IPS-20b (cell line): Measurements from ENCODE around the gene MACROD2.

Source experiments
- H3K27ac ChIP-seq: one replicate; pipeline ENCODE4 v1.5.1; 2013; ENCODE audit warnings: low read length
- H3K27me3 ChIP-seq: 2 replicates; pipeline ENCODE4 v1.6.1; 2013; ENCODE audit warnings: mild to moderate bottlenecking, low read length, inconsistent platforms; ENCODE audit not compliant: insufficient read depth
- H3K36me3 ChIP-seq: 2 replicates; pipeline ENCODE4 v1.6.1; 2013; ENCODE audit warnings: low read depth, mild to moderate bottlenecking, inconsistent platforms, low read length, moderate library complexity; ENCODE audit not compliant: insufficient read depth
- H3K4me1 ChIP-seq: 2 replicates; pipeline ENCODE4 v1.6.1; 2013; ENCODE audit warnings: mild to moderate bottlenecking, control low read depth, inconsistent platforms, low read length, moderate library complexity; ENCODE audit not compliant: insufficient read depth
- H3K4me3 ChIP-seq: 2 replicates; pipeline ENCODE4 v1.5.1; 2013; ENCODE audit warnings: mild to moderate bottlenecking, low read length, inconsistent platforms
- H3K9ac ChIP-seq: 2 replicates; pipeline ENCODE4 v1.6.1; 2013; ENCODE audit warnings: low read depth, mild to moderate bottlenecking, inconsistent platforms, low read length, moderate library complexity
- H3K9me3 ChIP-seq: 2 replicates; pipeline ENCODE4 v1.6.1; 2013; ENCODE audit warnings: mild to moderate bottlenecking, low read depth, low read length, inconsistent platforms; ENCODE audit not compliant: insufficient read depth

The MACROD2 gene

GRCh38 chr20:15832512-15832911 is 1837.2 kb downstream of the MACROD2 start:
- no peaks in the 10 kb centered on the region for H3K9me3 ChIP-seq
- H3K4me3 ChIP-seq = no peak overlapping the region
- H3K27me3 ChIP-seq = no peaks in the 10 kb centered on the region
- no peaks in the 10 kb centered on the region for H3K36me3 ChIP-seq
- peaks cover 1% of the 10 kb centered on the region; the same call in 1 of the 2 replicates for H3K4me1 ChIP-seq
- no peak overlapping the region for H3K27ac ChIP-seq
- H3K9ac ChIP-seq = no peak overlapping the region

- Histone ChIP-seq H3K9ac (no peak overlapping the region), H3K27ac (no peak overlapping the region), H3K36me3 (no peaks in the 10 kb centered on the region)
Measured at GRCh38 chr20:15834857-15835256, 1839.5 kb downstream of the MACROD2 start.

GRCh38 chr20:15835811-15836210 is 1840.5 kb downstream of the MACROD2 start:
- no peak overlapping the region for H3K9ac ChIP-seq
- no peaks in the 10 kb centered on the region for H3K9me3 ChIP-seq
- H3K27me3 ChIP-seq = no peaks in the 10 kb centered on the region
- no peak overlapping the region for H3K27ac ChIP-seq
- H3K36me3 ChIP-seq = no peaks in the 10 kb centered on the region
- H3K4me1 ChIP-seq = no peaks in the 10 kb centered on the region
- no peak overlapping the region for H3K4me3 ChIP-seq

More at GRCh38 chr20:15834857-15835256, 1839.5 kb downstream of the MACROD2 start:
- Histone ChIP-seq H3K9me3 (no peaks in the 10 kb centered on the region), H3K4me1 (no peaks in the 10 kb centered on the region), H3K4me3 (no peak overlapping the region), H3K27me3 (no peaks in the 10 kb centered on the region)

GRCh38 chr20:15836634-15837033 is 1841.3 kb downstream of the MACROD2 start:
- no peaks in the 10 kb centered on the region for H3K36me3 ChIP-seq
- no peak overlapping the region for H3K27ac ChIP-seq
- no peak overlapping the region for H3K4me3 ChIP-seq
- no peaks in the 10 kb centered on the region for H3K4me1 ChIP-seq
- no peak overlapping the region for H3K9ac ChIP-seq
- H3K27me3 ChIP-seq = no peaks in the 10 kb centered on the region
- no peaks in the 10 kb centered on the region for H3K9me3 ChIP-seq

GRCh38 chr20:15837563-15837962 is 1842.2 kb downstream of the MACROD2 start:
- Histone ChIP-seq H3K4me1 (no peaks in the 10 kb centered on the region), H3K9ac (no peak overlapping the region), H3K9me3 (no peaks in the 10 kb centered on the region), H3K27me3 (no peaks in the 10 kb centered on the region), H3K4me3 (no peak overlapping the region), H3K36me3 (no peaks in the 10 kb centered on the region), H3K27ac (no peak overlapping the region)

DNA sequence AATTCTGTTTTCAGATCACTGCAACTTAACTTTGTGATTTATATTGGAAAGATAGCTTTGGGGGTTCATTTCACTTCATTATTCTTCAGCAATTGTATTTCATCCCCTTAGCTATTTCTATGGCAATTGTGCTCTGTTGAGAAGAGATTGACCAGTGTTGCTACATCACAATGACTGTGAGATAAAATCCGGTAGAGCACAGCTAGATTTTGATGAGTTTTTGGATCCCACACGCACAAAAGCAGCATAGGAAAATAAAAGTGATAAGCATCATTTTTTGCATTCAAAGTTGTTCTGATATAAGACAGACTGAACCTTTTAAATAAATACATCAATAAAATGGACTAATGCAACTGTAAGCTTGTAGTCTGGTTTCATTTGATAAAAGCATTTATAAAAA is 1843.2 kb downstream of the MACROD2 start:
- Histone ChIP-seq H3K36me3 (no peaks in the 10 kb centered on the region), H3K9ac (no peak overlapping the region), H3K4me3 (no peak overlapping the region), H3K9me3 (no peaks in the 10 kb centered on the region), H3K27ac (no peak overlapping the region), H3K27me3 (no peaks in the 10 kb centered on the region), H3K4me1 (no peaks in the 10 kb centered on the region)

- Histone ChIP-seq H3K27me3 (no peaks in the 10 kb centered on the region), H3K4me3 (no peak overlapping the region), H3K9me3 (no peaks in the 10 kb centered on the region)
Measured at GRCh38 chr20:15840636-15841301, 1845.5 kb downstream of the MACROD2 start.

GRCh38 chr20:15842872-15843271 is 1847.6 kb downstream of the MACROD2 start:
- Histone ChIP-seq H3K4me1 (no peaks in the 10 kb centered on the region), H3K9me3 (no peaks in the 10 kb centered on the region), H3K4me3 (no peak overlapping the region), H3K27me3 (no peaks in the 10 kb centered on the region), H3K27ac (no peak overlapping the region), H3K9ac (no peak overlapping the region), H3K36me3 (no peaks in the 10 kb centered on the region)

More at GRCh38 chr20:15840636-15841301, 1845.5 kb downstream of the MACROD2 start:
- Histone ChIP-seq H3K4me1 (no peaks in the 10 kb centered on the region), H3K27ac (no peak overlapping the region), H3K9ac (no peak overlapping the region), H3K36me3 (no peaks in the 10 kb centered on the region)

GRCh38 chr20:15843777-15844176 is 1848.5 kb downstream of the MACROD2 start:
- Histone ChIP-seq H3K9me3 (no peaks in the 10 kb centered on the region), H3K27ac (no peak overlapping the region), H3K27me3 (no peaks in the 10 kb centered on the region), H3K4me1 (no peaks in the 10 kb centered on the region), H3K4me3 (no peak overlapping the region), H3K36me3 (no peaks in the 10 kb centered on the region), H3K9ac (no peak overlapping the region)

- H3K4me1 ChIP-seq = no peaks in the 10 kb centered on the region
- H3K4me3 ChIP-seq = no peak overlapping the region
- no peak overlapping the region for H3K27ac ChIP-seq
- H3K27me3 ChIP-seq = no peaks in the 10 kb centered on the region
- H3K9ac ChIP-seq = no peak overlapping the region
- H3K9me3 ChIP-seq = no peaks in the 10 kb centered on the region
- no peaks in the 10 kb centered on the region for H3K36me3 ChIP-seq
Measured at GRCh38 chr20:15847196-15847784, 1852.0 kb downstream of the MACROD2 start.

DNA sequence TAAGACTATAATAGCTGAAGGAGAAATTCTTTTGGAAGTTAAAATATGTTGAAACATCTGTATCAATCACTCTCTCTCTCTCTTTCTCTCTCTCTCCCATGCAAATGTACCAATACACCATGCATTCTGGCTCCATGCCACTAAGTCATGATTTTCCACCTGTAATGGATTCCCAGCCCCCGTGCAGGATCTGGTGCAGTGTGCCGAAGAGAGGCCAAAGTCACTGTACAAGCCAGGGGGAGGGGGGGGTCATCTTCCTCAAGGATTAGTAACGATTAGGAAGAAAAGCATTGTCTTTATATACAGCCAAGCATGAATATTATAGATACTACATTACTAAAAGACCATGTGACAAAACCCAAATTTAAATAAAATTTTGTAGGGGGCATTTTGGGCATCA is 1852.8 kb downstream of the MACROD2 start:
- Histone ChIP-seq H3K4me1 (no peaks in the 10 kb centered on the region), H3K36me3 (no peaks in the 10 kb centered on the region), H3K27me3 (no peaks in the 10 kb centered on the region), H3K27ac (no peak overlapping the region), H3K9me3 (no peaks in the 10 kb centered on the region), H3K9ac (no peak overlapping the region), H3K4me3 (no peak overlapping the region)

- H3K27me3 ChIP-seq = no peaks in the 10 kb centered on the region
- no peak overlapping the region for H3K4me3 ChIP-seq
- no peak overlapping the region for H3K9ac ChIP-seq
- no peak overlapping the region for H3K27ac ChIP-seq
- H3K9me3 ChIP-seq = no peaks in the 10 kb centered on the region
- no peaks in the 10 kb centered on the region for H3K4me1 ChIP-seq
- no peaks in the 10 kb centered on the region for H3K36me3 ChIP-seq
Measured at GRCh38 chr20:15848995-15849610, 1853.8 kb downstream of the MACROD2 start.
